ENCODE measurements around the gene CA5B. TPM values are rescaled to one million over a fixed set of nuclear protein-coding genes. Genes with fewer than 3 reads are reported as not detected.
A peak's percentile ranks its signal among the peaks of the same experiment; 100 is the strongest.

CA5B gene
- total and polyA plus RNA-seq, 10 of the 15 experiments (the other 5 are each of a cell fraction or from before 2014, with no cell fraction given) = 1.2 to 6.0 (median 3.2) TPM

- TF ChIP-seq PAX5 (IDR thresholded peaks at IDR 0.05; ENCODE audit: borderline replicate concordance, low read depth, low read length) (no peak), HCFC1 (IDR thresholded peaks at IDR 0.05; ENCODE audit: low read length) (no peak), CHD2 (IDR thresholded peaks at IDR 0.05; ENCODE audit: borderline replicate concordance, low read depth, low read length) (no peak), TCF7 (IDR thresholded peaks at IDR 0.05; ENCODE audit: borderline replicate concordance) (no peak), ZBED1 (IDR thresholded peaks at IDR 0.05; ENCODE audit: borderline replicate concordance) (no peak), NRF1 (conservative IDR thresholded peaks at IDR 0.05; ENCODE audit: low read depth, low read length) (no peak), BRCA1 (IDR thresholded peaks at IDR 0.05; ENCODE audit: low read depth, low read length) (no peak), SMAD5 (IDR thresholded peaks at IDR 0.05; ENCODE audit: low read depth) (no peak), CEBPB (IDR thresholded peaks at IDR 0.05; ENCODE audit: borderline replicate concordance in 1 of 2, low read depth in 2 of 2, low read length in 2 of 2) (no peak), POLR2AphosphoS5 (IDR thresholded peaks at IDR 0.05; ENCODE audit: low read length) (no peak), GATAD2B (conservative IDR thresholded peaks at IDR 0.05; ENCODE audit: low read depth) (no peak), FOXM1 (IDR thresholded peaks at IDR 0.05; ENCODE audit: low read depth, low read length) (no peak), ZNF274 (IDR thresholded peaks at IDR 0.05; ENCODE audit: insufficient read depth, insufficient read length) (no peak), ASH2L (IDR thresholded peaks at IDR 0.05; ENCODE audit: borderline replicate concordance, low read depth) (peak; percentile 85; the same call in 1 of the 2 replicates), RELA (IDR thresholded peaks at IDR 0.05; ENCODE audit: borderline replicate concordance, partially characterized antibody) (no peak), SKIL (IDR thresholded peaks at IDR 0.05; ENCODE audit: low read depth, poor library complexity, severe bottlenecking) (no peak), SUPT20H (IDR thresholded peaks at IDR 0.05; ENCODE audit: borderline replicate concordance, control insufficient read depth, low read depth, low read length) (no peak), EZH2 (IDR thresholded peaks at IDR 0.05; ENCODE audit: borderline replicate concordance, control insufficient read depth, low read depth, low read length) (no peak)
- TF ChIP-seq, protein P1, sequence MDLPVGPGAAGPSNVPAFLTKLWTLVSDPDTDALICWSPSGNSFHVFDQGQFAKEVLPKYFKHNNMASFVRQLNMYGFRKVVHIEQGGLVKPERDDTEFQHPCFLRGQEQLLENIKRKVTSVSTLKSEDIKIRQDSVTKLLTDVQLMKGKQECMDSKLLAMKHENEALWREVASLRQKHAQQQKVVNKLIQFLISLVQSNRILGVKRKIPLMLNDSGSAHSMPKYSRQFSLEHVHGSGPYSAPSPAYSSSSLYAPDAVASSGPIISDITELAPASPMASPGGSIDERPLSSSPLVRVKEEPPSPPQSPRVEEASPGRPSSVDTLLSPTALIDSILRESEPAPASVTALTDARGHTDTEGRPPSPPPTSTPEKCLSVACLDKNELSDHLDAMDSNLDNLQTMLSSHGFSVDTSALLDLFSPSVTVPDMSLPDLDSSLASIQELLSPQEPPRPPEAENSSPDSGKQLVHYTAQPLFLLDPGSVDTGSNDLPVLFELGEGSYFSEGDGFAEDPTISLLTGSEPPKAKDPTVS (IDR thresholded peaks at IDR 0.05; ENCODE audit: low read depth, low read length) = no peak
- TF ChIP-seq, protein P2, sequence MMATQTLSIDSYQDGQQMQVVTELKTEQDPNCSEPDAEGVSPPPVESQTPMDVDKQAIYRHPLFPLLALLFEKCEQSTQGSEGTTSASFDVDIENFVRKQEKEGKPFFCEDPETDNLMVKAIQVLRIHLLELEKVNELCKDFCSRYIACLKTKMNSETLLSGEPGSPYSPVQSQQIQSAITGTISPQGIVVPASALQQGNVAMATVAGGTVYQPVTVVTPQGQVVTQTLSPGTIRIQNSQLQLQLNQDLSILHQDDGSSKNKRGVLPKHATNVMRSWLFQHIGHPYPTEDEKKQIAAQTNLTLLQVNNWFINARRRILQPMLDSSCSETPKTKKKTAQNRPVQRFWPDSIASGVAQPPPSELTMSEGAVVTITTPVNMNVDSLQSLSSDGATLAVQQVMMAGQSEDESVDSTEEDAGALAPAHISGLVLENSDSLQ (IDR thresholded peaks at IDR 0.05) = no peak
- TF ChIP-seq, protein P3, sequence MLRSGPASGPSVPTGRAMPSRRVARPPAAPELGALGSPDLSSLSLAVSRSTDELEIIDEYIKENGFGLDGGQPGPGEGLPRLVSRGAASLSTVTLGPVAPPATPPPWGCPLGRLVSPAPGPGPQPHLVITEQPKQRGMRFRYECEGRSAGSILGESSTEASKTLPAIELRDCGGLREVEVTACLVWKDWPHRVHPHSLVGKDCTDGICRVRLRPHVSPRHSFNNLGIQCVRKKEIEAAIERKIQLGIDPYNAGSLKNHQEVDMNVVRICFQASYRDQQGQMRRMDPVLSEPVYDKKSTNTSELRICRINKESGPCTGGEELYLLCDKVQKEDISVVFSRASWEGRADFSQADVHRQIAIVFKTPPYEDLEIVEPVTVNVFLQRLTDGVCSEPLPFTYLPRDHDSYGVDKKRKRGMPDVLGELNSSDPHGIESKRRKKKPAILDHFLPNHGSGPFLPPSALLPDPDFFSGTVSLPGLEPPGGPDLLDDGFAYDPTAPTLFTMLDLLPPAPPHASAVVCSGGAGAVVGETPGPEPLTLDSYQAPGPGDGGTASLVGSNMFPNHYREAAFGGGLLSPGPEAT (IDR thresholded peaks at IDR 0.05; ENCODE audit: low read depth) = no peak
Measured at GRCh38 chrX:15781961-15782699, 44.1 kb downstream of the CA5B start (continued).

All from GM12878 (cell line).